ENCODE results near the gene EIF5B.

EIF5B gene

GRCh38 chr2:99424371-99424770 is 87.2 kb downstream of the EIF5B start:
- Histone ChIP-seq H3K9me3 (ENCODE audit: control insufficient read depth in 2 of 2, low read length in 2 of 2) (no peaks in the 10 kb centered on the region), H3K9ac (ENCODE audit: low read depth in 1 of 2, low read length in 2 of 2) (no peak overlapping the region), H3K27me3 (ENCODE audit: control insufficient read depth in 2 of 2, insufficient read depth in 2 of 2, low read length in 2 of 2) (no peaks in the 10 kb centered on the region), H3K36me3 (ENCODE audit: control insufficient read depth in 2 of 2, insufficient read depth in 2 of 2, low read length in 2 of 2) (peaks cover 41 to 43% of the 10 kb centered on the region in 2 donors), H3K4me3 (ENCODE audit: low read length in 2 of 2) (no peak overlapping the region), H3K27ac (ENCODE audit: low read depth in 2 of 2, low read length in 2 of 2) (no peak overlapping the region), H3K4me1 (ENCODE audit: control insufficient read depth in 2 of 2, insufficient read depth in 2 of 2, low read length in 2 of 2) (no peaks in the 10 kb centered on the region)

GRCh38 chr2:99425022-99425421 is 87.8 kb downstream of the EIF5B start:
- peaks cover 37 to 39% of the 10 kb centered on the region in 2 donors for H3K36me3 ChIP-seq (ENCODE audit: control insufficient read depth in 2 of 2, insufficient read depth in 2 of 2, low read length in 2 of 2)
- H3K27me3 ChIP-seq (ENCODE audit: control insufficient read depth in 2 of 2, insufficient read depth in 2 of 2, low read length in 2 of 2): no peaks in the 10 kb centered on the region
- H3K4me1 ChIP-seq (ENCODE audit: control insufficient read depth in 2 of 2, insufficient read depth in 2 of 2, low read length in 2 of 2): no peaks in the 10 kb centered on the region
- no peak overlapping the region for H3K27ac ChIP-seq (ENCODE audit: low read depth in 2 of 2, low read length in 2 of 2)
- H3K9ac ChIP-seq (ENCODE audit: low read depth in 1 of 2, low read length in 2 of 2): no peak overlapping the region
- no peak overlapping the region for H3K4me3 ChIP-seq (ENCODE audit: low read length in 2 of 2)
- H3K9me3 ChIP-seq (ENCODE audit: control insufficient read depth in 2 of 2, low read length in 2 of 2): no peaks in the 10 kb centered on the region

- no peak overlapping the region for H3K27ac ChIP-seq (ENCODE audit: low read depth in 2 of 2, low read length in 2 of 2)
These were observed 93.6 kb downstream of the EIF5B start for GRCh38 chr2:99430614-99431291.

GRCh38 chr2:99431587-99432275 is 94.5 kb downstream of the EIF5B start:
- H3K36me3 ChIP-seq (ENCODE audit: control insufficient read depth in 2 of 2, insufficient read depth in 2 of 2, low read length in 2 of 2): peaks cover 11 to 19% of the 10 kb centered on the region in 2 donors
- H3K9me3 ChIP-seq (ENCODE audit: control insufficient read depth in 2 of 2, low read length in 2 of 2): no peaks in the 10 kb centered on the region
- no peak overlapping the region for H3K9ac ChIP-seq (ENCODE audit: low read depth in 1 of 2, low read length in 2 of 2)
- no peaks in the 10 kb centered on the region for H3K27me3 ChIP-seq (ENCODE audit: control insufficient read depth in 2 of 2, insufficient read depth in 2 of 2, low read length in 2 of 2)
- peaks cover 0 to 2% of the 10 kb centered on the region in 2 donors for H3K4me1 ChIP-seq (ENCODE audit: control insufficient read depth in 2 of 2, insufficient read depth in 2 of 2, low read length in 2 of 2)
- H3K27ac ChIP-seq (ENCODE audit: low read depth in 2 of 2, low read length in 2 of 2): no peak overlapping the region
- no peak overlapping the region for H3K4me3 ChIP-seq (ENCODE audit: low read length in 2 of 2)

More at GRCh38 chr2:99430614-99431291, 93.6 kb downstream of the EIF5B start:
- Histone ChIP-seq H3K9ac (ENCODE audit: low read depth in 1 of 2, low read length in 2 of 2) (no peak overlapping the region), H3K9me3 (ENCODE audit: control insufficient read depth in 2 of 2, low read length in 2 of 2) (no peaks in the 10 kb centered on the region), H3K4me1 (ENCODE audit: control insufficient read depth in 2 of 2, insufficient read depth in 2 of 2, low read length in 2 of 2) (peaks cover 0 to 2% of the 10 kb centered on the region in 2 donors), H3K36me3 (ENCODE audit: control insufficient read depth in 2 of 2, insufficient read depth in 2 of 2, low read length in 2 of 2) (peaks cover 11 to 19% of the 10 kb centered on the region in 2 donors), H3K4me3 (ENCODE audit: low read length in 2 of 2) (no peak overlapping the region), H3K27me3 (ENCODE audit: control insufficient read depth in 2 of 2, insufficient read depth in 2 of 2, low read length in 2 of 2) (no peaks in the 10 kb centered on the region)

GRCh38 chr2:99433340-99433739 is 96.2 kb downstream of the EIF5B start:
- Histone ChIP-seq H3K9ac (ENCODE audit: low read depth in 1 of 2, low read length in 2 of 2) (no peak overlapping the region), H3K36me3 (ENCODE audit: control insufficient read depth in 2 of 2, insufficient read depth in 2 of 2, low read length in 2 of 2) (peaks cover 13 to 15% of the 10 kb centered on the region in 2 donors), H3K4me1 (ENCODE audit: control insufficient read depth in 2 of 2, insufficient read depth in 2 of 2, low read length in 2 of 2) (peaks cover 0 to 2% of the 10 kb centered on the region in 2 donors), H3K4me3 (ENCODE audit: low read length in 2 of 2) (no peak overlapping the region), H3K27me3 (ENCODE audit: control insufficient read depth in 2 of 2, insufficient read depth in 2 of 2, low read length in 2 of 2) (no peaks in the 10 kb centered on the region), H3K9me3 (ENCODE audit: control insufficient read depth in 2 of 2, low read length in 2 of 2) (no peaks in the 10 kb centered on the region), H3K27ac (ENCODE audit: low read depth in 2 of 2, low read length in 2 of 2) (no peak overlapping the region)

- H3K27ac ChIP-seq (ENCODE audit: low read depth in 2 of 2, low read length in 2 of 2): no peak overlapping the region
- no peak overlapping the region for H3K9ac ChIP-seq (ENCODE audit: low read depth in 1 of 2, low read length in 2 of 2)
These were observed 99.7 kb downstream of the EIF5B start for GRCh38 chr2:99436874-99437273.

GRCh38 chr2:99439971-99440505 is 102.8 kb downstream of the EIF5B start:
- Histone ChIP-seq H3K36me3 (ENCODE audit: control insufficient read depth in 2 of 2, insufficient read depth in 2 of 2, low read length in 2 of 2) (peaks cover 8 to 27% of the 10 kb centered on the region in 2 donors), H3K9me3 (ENCODE audit: control insufficient read depth in 2 of 2, low read length in 2 of 2) (no peaks in the 10 kb centered on the region), H3K27ac (ENCODE audit: low read depth in 2 of 2, low read length in 2 of 2) (no peak overlapping the region), H3K4me3 (ENCODE audit: low read length in 2 of 2) (no peak overlapping the region), H3K27me3 (ENCODE audit: control insufficient read depth in 2 of 2, insufficient read depth in 2 of 2, low read length in 2 of 2) (no peaks in the 10 kb centered on the region), H3K9ac (ENCODE audit: low read depth in 1 of 2, low read length in 2 of 2) (no peak overlapping the region), H3K4me1 (ENCODE audit: control insufficient read depth in 2 of 2, insufficient read depth in 2 of 2, low read length in 2 of 2) (no peaks in the 10 kb centered on the region)

More at GRCh38 chr2:99436874-99437273, 99.7 kb downstream of the EIF5B start:
- Histone ChIP-seq H3K9me3 (ENCODE audit: control insufficient read depth in 2 of 2, low read length in 2 of 2) (no peaks in the 10 kb centered on the region), H3K4me3 (ENCODE audit: low read length in 2 of 2) (no peak overlapping the region), H3K4me1 (ENCODE audit: control insufficient read depth in 2 of 2, insufficient read depth in 2 of 2, low read length in 2 of 2) (peaks cover 0 to 2% of the 10 kb centered on the region in 2 donors), H3K27me3 (ENCODE audit: control insufficient read depth in 2 of 2, insufficient read depth in 2 of 2, low read length in 2 of 2) (no peaks in the 10 kb centered on the region), H3K36me3 (ENCODE audit: control insufficient read depth in 2 of 2, insufficient read depth in 2 of 2, low read length in 2 of 2) (peaks cover 8 to 24% of the 10 kb centered on the region in 2 donors)

GRCh38 chr2:99442837-99443236 is 105.6 kb downstream of the EIF5B start:
- no peak overlapping the region for H3K27ac ChIP-seq (ENCODE audit: low read depth in 2 of 2, low read length in 2 of 2)
- H3K9me3 ChIP-seq (ENCODE audit: control insufficient read depth in 2 of 2, low read length in 2 of 2): no peaks in the 10 kb centered on the region
- H3K36me3 ChIP-seq (ENCODE audit: control insufficient read depth in 2 of 2, insufficient read depth in 2 of 2, low read length in 2 of 2): peaks cover 13 to 31% of the 10 kb centered on the region in 2 donors
- no peaks in the 10 kb centered on the region for H3K27me3 ChIP-seq (ENCODE audit: control insufficient read depth in 2 of 2, insufficient read depth in 2 of 2, low read length in 2 of 2)
- H3K4me3 ChIP-seq (ENCODE audit: low read length in 2 of 2): no peak overlapping the region
- no peak overlapping the region for H3K9ac ChIP-seq (ENCODE audit: low read depth in 1 of 2, low read length in 2 of 2)
- no peaks in the 10 kb centered on the region for H3K4me1 ChIP-seq (ENCODE audit: control insufficient read depth in 2 of 2, insufficient read depth in 2 of 2, low read length in 2 of 2)

GRCh38 chr2:99444222-99444621 is 107.0 kb downstream of the EIF5B start:
- Histone ChIP-seq H3K36me3 (ENCODE audit: control insufficient read depth in 2 of 2, insufficient read depth in 2 of 2, low read length in 2 of 2) (peaks cover 12 to 30% of the 10 kb centered on the region in 2 donors), H3K4me1 (ENCODE audit: control insufficient read depth in 2 of 2, insufficient read depth in 2 of 2, low read length in 2 of 2) (no peaks in the 10 kb centered on the region), H3K4me3 (ENCODE audit: low read length in 2 of 2) (no peak overlapping the region), H3K9ac (ENCODE audit: low read depth in 1 of 2, low read length in 2 of 2) (no peak overlapping the region), H3K27ac (ENCODE audit: low read depth in 2 of 2, low read length in 2 of 2) (no peak overlapping the region), H3K9me3 (ENCODE audit: control insufficient read depth in 2 of 2, low read length in 2 of 2) (no peaks in the 10 kb centered on the region), H3K27me3 (ENCODE audit: control insufficient read depth in 2 of 2, insufficient read depth in 2 of 2, low read length in 2 of 2) (no peaks in the 10 kb centered on the region)

- Histone ChIP-seq H3K27me3 (ENCODE audit: control insufficient read depth in 2 of 2, insufficient read depth in 2 of 2, low read length in 2 of 2) (no peaks in the 10 kb centered on the region), H3K27ac (ENCODE audit: low read depth in 2 of 2, low read length in 2 of 2) (no peak overlapping the region), H3K9ac (ENCODE audit: low read depth in 1 of 2, low read length in 2 of 2) (no peak overlapping the region), H3K36me3 (ENCODE audit: control insufficient read depth in 2 of 2, insufficient read depth in 2 of 2, low read length in 2 of 2) (peaks cover 12 to 29% of the 10 kb centered on the region in 2 donors), H3K9me3 (ENCODE audit: control insufficient read depth in 2 of 2, low read length in 2 of 2) (no peaks in the 10 kb centered on the region), H3K4me3 (ENCODE audit: low read length in 2 of 2) (no peak overlapping the region), H3K4me1 (ENCODE audit: control insufficient read depth in 2 of 2, insufficient read depth in 2 of 2, low read length in 2 of 2) (no peaks in the 10 kb centered on the region)
These were observed 107.9 kb downstream of the EIF5B start for GRCh38 chr2:99445065-99445464.

All from mucosa of rectum (tissue), 2 donors.